HFFc6 (cell line): Measurements from ENCODE around the gene HS1BP3. TPM values are rescaled to one million over a fixed set of nuclear protein-coding genes. Genes with fewer than 3 reads are reported as not detected.

Experiments used
- DNase-seq: peaks from one replicate; pipeline ENCODE4 v3.0.0-alpha.2; 2018
- H3K27ac Mint-ChIP-seq: 2 replicates; pipeline ENCODE4 v1.8.0; 2020; ENCODE audit warnings: mild to moderate bottlenecking, mixed read lengths
- H3K27me3 Mint-ChIP-seq: 2 replicates; pipeline ENCODE4 v1.8.0; 2021; ENCODE audit warnings: mild to moderate bottlenecking, moderate library complexity, mixed read lengths; ENCODE audit not compliant: insufficient read depth
- H3K36me3 Mint-ChIP-seq: 2 replicates; pipeline ENCODE4 v1.8.0; 2021; ENCODE audit warnings: low read depth, mixed read lengths
- H3K4me1 Mint-ChIP-seq: 2 replicates; pipeline ENCODE4 v1.8.0; 2020; ENCODE audit warnings: low read depth, mixed read lengths
- H3K4me3 Mint-ChIP-seq: 2 replicates; pipeline ENCODE4 v1.8.0; 2020; ENCODE audit warnings: mild to moderate bottlenecking, moderate library complexity, mixed read lengths
- H3K9me3 Mint-ChIP-seq: 2 replicates; pipeline ENCODE4 v1.8.0; 2020; ENCODE audit warnings: mild to moderate bottlenecking, mixed read lengths
- CTCF ChIP-seq: fragments of 200-600 bp; sonication (generic); IDR thresholded peaks from 2 replicates; pipeline ENCODE4 v1.5.0; 2021; ENCODE audit warnings: antibody characterized with exemption, mild to moderate bottlenecking
- total RNA-seq, 6 experiments: library from RNA; stranded (reverse); fragmentation: NEBNext Ultra II Directional; extraction: Animal tissue kit (Norgen Biotek cat#: 25700); gene quantifications; 2 replicates in 1 of 6; 3 replicates in 5 of 6; pipeline ENCODE4 v1.2.3, GENCODE V29; 2021

Gene HS1BP3
- total RNA-seq, 6 experiments from 2014 or later: 12.7 to 17.3 (median 15.8) TPM

GRCh38 chr2:20652141-20652540 is 1.2 kb upstream of the HS1BP3 start:
- Mint-ChIP-seq H3K4me1 (peaks cover 37% of the 10 kb centered on the region), H3K27ac (no peak overlapping the region), H3K4me3 (peak overlapping the region; percentile 88; the same call in 1 of the 2 replicates), H3K9me3 (no peaks in the 10 kb centered on the region), H3K36me3 (no peaks in the 10 kb centered on the region), H3K27me3 (peaks cover 25% of the 10 kb centered on the region)
- no peak for TF ChIP-seq CTCF
- DNase-seq: no peak

GRCh38 chr2:20651731-20652099 is 817 bp upstream of the HS1BP3 start:
- DNase-seq: no peak
- Mint-ChIP-seq H3K36me3 (no peaks in the 10 kb centered on the region), H3K4me3 (peak overlapping the region; percentile 88), H3K27ac (peak overlapping the region; percentile 81; the same call in 1 of the 2 replicates), H3K4me1 (peaks cover 37% of the 10 kb centered on the region), H3K27me3 (peaks cover 25% of the 10 kb centered on the region), H3K9me3 (no peaks in the 10 kb centered on the region)
- TF ChIP-seq CTCF: no peak

- no peaks in the 10 kb centered on the region for H3K36me3 Mint-ChIP-seq
Observed at GRCh38 chr2:20650393-20650876, 463 bp downstream of the HS1BP3 start.

GRCh38 chr2:20649976-20650375 is 922 bp downstream of the HS1BP3 start:
- H3K27me3 Mint-ChIP-seq: peaks cover 12% of the 10 kb centered on the region
- no peaks in the 10 kb centered on the region for H3K9me3 Mint-ChIP-seq
- H3K4me1 Mint-ChIP-seq: peaks cover 37% of the 10 kb centered on the region
- H3K4me3 Mint-ChIP-seq: peak overlapping the region; percentile 92
- H3K27ac Mint-ChIP-seq: peak overlapping the region; percentile 82
- TF ChIP-seq CTCF: no peak
- no peaks in the 10 kb centered on the region for H3K36me3 Mint-ChIP-seq
- DNase-seq: no peak

More at GRCh38 chr2:20650393-20650876, 463 bp downstream of the HS1BP3 start:
- DNase-seq: peak; percentile 41
- peaks cover 37% of the 10 kb centered on the region for H3K4me1 Mint-ChIP-seq
- no peaks in the 10 kb centered on the region for H3K9me3 Mint-ChIP-seq
- H3K27me3 Mint-ChIP-seq: peaks cover 12% of the 10 kb centered on the region
- TF ChIP-seq CTCF: no peak
- peak overlapping the region; percentile 82 for H3K27ac Mint-ChIP-seq
- peak overlapping the region; percentile 92 for H3K4me3 Mint-ChIP-seq

- DNase-seq: peak; percentile 10
- H3K4me1 Mint-ChIP-seq: peaks cover 37% of the 10 kb centered on the region
- H3K27me3 Mint-ChIP-seq: peaks cover 9% of the 10 kb centered on the region
- no peaks in the 10 kb centered on the region for H3K9me3 Mint-ChIP-seq
- H3K4me3 Mint-ChIP-seq: peak overlapping the region; percentile 92
- no peaks in the 10 kb centered on the region for H3K36me3 Mint-ChIP-seq
- no peak for TF ChIP-seq CTCF
- peak overlapping the region; percentile 6; the same call in 1 of the 2 replicates for H3K27ac Mint-ChIP-seq
Observed at GRCh38 chr2:20649576-20649975, 1.3 kb downstream of the HS1BP3 start.
